Measurements from ENCODE around the gene PLEKHF1. TPM values are rescaled to one million over a fixed set of nuclear protein-coding genes. Genes with fewer than 3 reads are reported as not detected.

PLEKHF1 gene
- total and polyA plus RNA-seq, 2 experiments from 2014 or later: 10.1 to 25.1 TPM

DNA sequence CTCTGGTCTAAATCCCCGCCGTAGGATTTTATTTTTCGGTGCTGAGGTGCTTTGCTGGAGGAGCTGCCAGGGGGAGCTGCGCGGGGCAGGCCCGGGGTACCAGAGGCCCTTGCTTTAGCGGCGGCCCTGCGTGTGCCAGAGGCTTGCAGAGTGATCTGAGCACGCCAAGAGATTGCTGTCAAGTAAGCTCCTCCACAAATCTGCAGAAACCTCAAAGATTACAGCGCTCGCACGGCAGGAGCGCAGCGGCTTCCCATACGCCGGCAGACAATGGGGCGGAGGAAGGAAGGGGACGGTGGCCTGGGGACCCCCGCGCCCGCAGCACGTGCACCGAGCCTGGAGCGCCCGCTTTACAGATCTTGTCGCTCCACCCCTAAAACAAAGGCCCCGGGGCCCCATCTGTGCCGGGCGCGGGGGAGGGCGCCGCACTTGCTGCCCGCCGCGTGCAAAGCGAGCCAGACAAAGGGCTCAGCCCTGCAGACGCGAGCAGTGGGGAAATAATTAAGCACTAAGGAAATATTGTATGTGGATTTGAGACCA, 58.9 kb downstream of the PLEKHF1 start:
- H3K4me2 ChIP-seq: peak overlapping the region; percentile 79
- H2AFZ ChIP-seq: peak overlapping the region; percentile 89
- H3K27ac ChIP-seq (ENCODE audit: low read depth): no peak overlapping the region
- Mint-ChIP-seq H3K36me3 (ENCODE audit: low read depth) (no peaks in the 10 kb centered on the region), H3K27ac (peak overlapping the region; percentile 84; the same call in 1 of the 2 replicates), H3K4me1 (peaks cover 12% of the 10 kb centered on the region; the same call in 2 of the 3 replicates), H3K9me3 (no peaks in the 10 kb centered on the region), H3K4me3 (peak overlapping the region; percentile 72), H3K27me3 (ENCODE audit: insufficient read depth, low read depth, poor library complexity) (peaks cover 14% of the 10 kb centered on the region)
- DNase-seq (ENCODE audit: low spot score) (peak; percentile 75), ATAC-seq (peak; percentile 87)
- H3F3A ChIP-seq (replicated peaks; ENCODE audit: low read depth): peaks cover 8% of the 10 kb centered on the region; the same call in 1 of the 2 replicates
- H3K27me3 ChIP-seq (ENCODE audit: insufficient read depth): no peaks in the 10 kb centered on the region; the same call in none of the 2 replicates
- H4K20me1 ChIP-seq (replicated peaks; ENCODE audit: insufficient read depth): no peaks in the 10 kb centered on the region
- H3K4me1 ChIP-seq (ENCODE audit: insufficient read depth): peaks cover 14% of the 10 kb centered on the region; the same call in 1 of the 2 replicates
- TF ChIP-seq, protein P1, sequence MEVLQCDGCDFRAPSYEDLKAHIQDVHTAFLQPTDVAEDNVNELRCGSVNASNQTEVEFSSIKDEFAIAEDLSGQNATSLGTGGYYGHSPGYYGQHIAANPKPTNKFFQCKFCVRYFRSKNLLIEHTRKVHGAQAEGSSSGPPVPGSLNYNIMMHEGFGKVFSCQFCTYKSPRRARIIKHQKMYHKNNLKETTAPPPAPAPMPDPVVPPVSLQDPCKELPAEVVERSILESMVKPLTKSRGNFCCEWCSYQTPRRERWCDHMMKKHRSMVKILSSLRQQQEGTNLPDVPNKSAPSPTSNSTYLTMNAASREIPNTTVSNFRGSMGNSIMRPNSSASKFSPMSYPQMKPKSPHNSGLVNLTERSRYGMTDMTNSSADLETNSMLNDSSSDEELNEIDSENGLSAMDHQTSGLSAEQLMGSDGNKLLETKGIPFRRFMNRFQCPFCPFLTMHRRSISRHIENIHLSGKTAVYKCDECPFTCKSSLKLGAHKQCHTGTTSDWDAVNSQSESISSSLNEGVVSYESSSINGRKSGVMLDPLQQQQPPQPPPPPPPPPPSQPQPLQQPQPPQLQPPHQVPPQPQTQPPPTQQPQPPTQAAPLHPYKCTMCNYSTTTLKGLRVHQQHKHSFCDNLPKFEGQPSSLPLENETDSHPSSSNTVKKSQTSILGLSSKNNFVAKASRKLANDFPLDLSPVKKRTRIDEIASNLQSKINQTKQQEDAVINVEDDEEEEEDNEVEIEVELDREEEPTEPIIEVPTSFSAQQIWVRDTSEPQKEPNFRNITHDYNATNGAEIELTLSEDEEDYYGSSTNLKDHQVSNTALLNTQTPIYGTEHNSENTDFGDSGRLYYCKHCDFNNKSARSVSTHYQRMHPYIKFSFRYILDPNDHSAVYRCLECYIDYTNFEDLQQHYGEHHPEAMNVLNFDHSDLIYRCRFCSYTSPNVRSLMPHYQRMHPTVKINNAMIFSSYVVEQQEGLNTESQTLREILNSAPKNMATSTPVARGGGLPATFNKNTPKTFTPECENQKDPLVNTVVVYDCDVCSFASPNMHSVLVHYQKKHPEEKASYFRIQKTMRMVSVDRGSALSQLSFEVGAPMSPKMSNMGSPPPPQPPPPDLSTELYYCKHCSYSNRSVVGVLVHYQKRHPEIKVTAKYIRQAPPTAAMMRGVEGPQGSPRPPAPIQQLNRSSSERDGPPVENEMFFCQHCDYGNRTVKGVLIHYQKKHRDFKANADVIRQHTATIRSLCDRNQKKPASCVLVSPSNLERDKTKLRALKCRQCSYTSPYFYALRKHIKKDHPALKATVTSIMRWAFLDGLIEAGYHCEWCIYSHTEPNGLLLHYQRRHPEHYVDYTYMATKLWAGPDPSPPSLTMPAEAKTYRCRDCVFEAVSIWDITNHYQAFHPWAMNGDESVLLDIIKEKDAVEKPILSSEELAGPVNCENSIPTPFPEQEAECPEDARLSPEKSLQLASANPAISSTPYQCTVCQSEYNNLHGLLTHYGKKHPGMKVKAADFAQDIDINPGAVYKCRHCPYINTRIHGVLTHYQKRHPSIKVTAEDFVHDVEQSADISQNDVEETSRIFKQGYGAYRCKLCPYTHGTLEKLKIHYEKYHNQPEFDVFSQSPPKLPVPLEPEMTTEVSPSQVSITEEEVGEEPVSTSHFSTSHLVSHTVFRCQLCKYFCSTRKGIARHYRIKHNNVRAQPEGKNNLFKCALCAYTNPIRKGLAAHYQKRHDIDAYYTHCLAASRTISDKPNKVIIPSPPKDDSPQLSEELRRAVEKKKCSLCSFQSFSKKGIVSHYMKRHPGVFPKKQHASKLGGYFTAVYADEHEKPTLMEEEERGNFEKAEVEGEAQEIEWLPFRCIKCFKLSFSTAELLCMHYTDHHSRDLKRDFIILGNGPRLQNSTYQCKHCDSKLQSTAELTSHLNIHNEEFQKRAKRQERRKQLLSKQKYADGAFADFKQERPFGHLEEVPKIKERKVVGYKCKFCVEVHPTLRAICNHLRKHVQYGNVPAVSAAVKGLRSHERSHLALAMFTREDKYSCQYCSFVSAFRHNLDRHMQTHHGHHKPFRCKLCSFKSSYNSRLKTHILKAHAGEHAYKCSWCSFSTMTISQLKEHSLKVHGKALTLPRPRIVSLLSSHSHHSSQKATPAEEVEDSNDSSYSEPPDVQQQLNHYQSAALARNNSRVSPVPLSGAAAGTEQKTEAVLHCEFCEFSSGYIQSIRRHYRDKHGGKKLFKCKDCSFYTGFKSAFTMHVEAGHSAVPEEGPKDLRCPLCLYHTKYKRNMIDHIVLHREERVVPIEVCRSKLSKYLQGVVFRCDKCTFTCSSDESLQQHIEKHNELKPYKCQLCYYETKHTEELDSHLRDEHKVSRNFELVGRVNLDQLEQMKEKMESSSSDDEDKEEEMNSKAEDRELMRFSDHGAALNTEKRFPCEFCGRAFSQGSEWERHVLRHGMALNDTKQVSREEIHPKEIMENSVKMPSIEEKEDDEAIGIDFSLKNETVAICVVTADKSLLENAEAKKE (CRISPR knock-in tag; IDR thresholded peaks at IDR 0.05): no peak
- TF ChIP-seq, protein P2, sequence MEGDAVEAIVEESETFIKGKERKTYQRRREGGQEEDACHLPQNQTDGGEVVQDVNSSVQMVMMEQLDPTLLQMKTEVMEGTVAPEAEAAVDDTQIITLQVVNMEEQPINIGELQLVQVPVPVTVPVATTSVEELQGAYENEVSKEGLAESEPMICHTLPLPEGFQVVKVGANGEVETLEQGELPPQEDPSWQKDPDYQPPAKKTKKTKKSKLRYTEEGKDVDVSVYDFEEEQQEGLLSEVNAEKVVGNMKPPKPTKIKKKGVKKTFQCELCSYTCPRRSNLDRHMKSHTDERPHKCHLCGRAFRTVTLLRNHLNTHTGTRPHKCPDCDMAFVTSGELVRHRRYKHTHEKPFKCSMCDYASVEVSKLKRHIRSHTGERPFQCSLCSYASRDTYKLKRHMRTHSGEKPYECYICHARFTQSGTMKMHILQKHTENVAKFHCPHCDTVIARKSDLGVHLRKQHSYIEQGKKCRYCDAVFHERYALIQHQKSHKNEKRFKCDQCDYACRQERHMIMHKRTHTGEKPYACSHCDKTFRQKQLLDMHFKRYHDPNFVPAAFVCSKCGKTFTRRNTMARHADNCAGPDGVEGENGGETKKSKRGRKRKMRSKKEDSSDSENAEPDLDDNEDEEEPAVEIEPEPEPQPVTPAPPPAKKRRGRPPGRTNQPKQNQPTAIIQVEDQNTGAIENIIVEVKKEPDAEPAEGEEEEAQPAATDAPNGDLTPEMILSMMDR (conservative IDR thresholded peaks at IDR 0.05; ENCODE audit: low read depth in 2 of 2): 0 out of 4 replicates have a peak, but pooled peaks of 1 of the 2 experiments have one; percentile 27
- no peaks in the 10 kb centered on the region for H3K9me2 ChIP-seq (ENCODE audit: insufficient read depth)
- no peaks in the 10 kb centered on the region for H3K79me2 ChIP-seq (replicated peaks; ENCODE audit: insufficient read depth)
- H3K36me3 ChIP-seq (ENCODE audit: insufficient read depth): no peaks in the 10 kb centered on the region
- peak overlapping the region; percentile 49 for H3K4me3 ChIP-seq

All from GM23338 (cell line).